HepG2 (cell line): ENCODE data around the gene ADGRL3.

ENCODE experiments used
- TF ChIP-seq, protein P1 (sequence below): sonication (generic); formaldehyde crosslinking; IDR thresholded peaks from 2 replicates; pipeline ENCODE4 v1.5.0; 2020; ENCODE audit warnings: mild to moderate bottlenecking, missing genetic modification reagents, moderate library complexity
- TF ChIP-seq, protein P2 (sequence below): sonication (generic); formaldehyde crosslinking; IDR thresholded peaks from 2 replicates; pipeline ENCODE4 v1.4.0; 2020; ENCODE audit warnings: missing genetic modification reagents; ENCODE audit errors: not compliant biosample characterization

DNA sequence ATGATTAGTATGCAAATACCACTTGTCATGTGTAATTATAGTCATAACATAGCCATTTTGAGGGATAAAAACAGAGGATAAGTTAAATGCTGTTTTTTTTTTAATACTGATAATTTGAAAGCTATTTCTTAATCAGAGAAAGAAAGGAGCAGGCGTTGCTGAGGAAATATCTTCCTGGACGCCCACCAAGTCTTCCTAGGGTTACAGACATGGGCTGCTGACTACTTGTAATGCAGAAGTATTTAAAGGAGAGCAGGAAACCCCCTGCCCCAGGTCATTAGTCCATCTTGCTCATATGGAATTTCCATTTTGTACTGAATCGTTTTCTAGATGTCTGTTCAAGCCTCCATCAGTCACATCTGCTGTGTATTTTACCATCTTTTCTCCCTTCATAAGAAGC is 176.2 kb downstream of the ADGRL3 start:
- TF ChIP-seq, protein P1, sequence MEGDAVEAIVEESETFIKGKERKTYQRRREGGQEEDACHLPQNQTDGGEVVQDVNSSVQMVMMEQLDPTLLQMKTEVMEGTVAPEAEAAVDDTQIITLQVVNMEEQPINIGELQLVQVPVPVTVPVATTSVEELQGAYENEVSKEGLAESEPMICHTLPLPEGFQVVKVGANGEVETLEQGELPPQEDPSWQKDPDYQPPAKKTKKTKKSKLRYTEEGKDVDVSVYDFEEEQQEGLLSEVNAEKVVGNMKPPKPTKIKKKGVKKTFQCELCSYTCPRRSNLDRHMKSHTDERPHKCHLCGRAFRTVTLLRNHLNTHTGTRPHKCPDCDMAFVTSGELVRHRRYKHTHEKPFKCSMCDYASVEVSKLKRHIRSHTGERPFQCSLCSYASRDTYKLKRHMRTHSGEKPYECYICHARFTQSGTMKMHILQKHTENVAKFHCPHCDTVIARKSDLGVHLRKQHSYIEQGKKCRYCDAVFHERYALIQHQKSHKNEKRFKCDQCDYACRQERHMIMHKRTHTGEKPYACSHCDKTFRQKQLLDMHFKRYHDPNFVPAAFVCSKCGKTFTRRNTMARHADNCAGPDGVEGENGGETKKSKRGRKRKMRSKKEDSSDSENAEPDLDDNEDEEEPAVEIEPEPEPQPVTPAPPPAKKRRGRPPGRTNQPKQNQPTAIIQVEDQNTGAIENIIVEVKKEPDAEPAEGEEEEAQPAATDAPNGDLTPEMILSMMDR (CRISPR knock-in tag): no peak
- TF ChIP-seq, protein P2, sequence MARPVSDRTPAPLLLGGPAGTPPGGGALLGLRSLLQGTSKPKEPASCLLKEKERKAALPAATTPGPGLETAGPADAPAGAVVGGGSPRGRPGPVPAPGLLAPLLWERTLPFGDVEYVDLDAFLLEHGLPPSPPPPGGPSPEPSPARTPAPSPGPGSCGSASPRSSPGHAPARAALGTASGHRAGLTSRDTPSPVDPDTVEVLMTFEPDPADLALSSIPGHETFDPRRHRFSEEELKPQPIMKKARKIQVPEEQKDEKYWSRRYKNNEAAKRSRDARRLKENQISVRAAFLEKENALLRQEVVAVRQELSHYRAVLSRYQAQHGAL (CRISPR knock-in tag): no peak
